ENCODE data around the gene OR5B21. TPM values are rescaled to one million over a fixed set of nuclear protein-coding genes. Genes with fewer than 3 reads are reported as not detected.

The OR5B21 gene
- total RNA-seq, 2 experiments from 2014 or later: not detected

DNA sequence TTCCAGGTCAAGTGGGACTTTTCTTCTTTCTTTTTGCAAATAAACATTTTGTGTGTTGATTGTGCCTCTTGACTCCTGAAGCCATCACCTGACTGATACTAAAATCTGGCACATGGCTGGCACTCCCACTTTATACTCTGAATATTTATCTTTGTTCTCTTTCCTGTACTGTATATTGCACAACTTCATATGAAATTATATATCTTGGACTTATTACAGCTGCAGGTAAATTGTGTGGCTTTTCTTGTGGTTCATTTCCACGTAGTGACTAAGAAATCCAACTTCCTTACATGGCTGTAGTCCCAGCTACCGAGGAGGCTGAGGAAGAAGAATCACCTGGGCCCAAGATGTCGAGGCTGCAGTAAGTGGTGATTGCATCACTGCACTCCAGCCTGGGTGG lies 42.2 kb downstream of the OR5B21 start:
- Mint-ChIP-seq H3K9me3 (peaks cover 3% of the 10 kb centered on the region), H3K27me3 (peaks cover 3% of the 10 kb centered on the region), H3K4me3 (no peak overlapping the region), H3K4me1 (ENCODE audit: low read depth) (no peaks in the 10 kb centered on the region), H3K27ac (no peak overlapping the region), H3K36me3 (ENCODE audit: low read depth) (no peaks in the 10 kb centered on the region)
- TF ChIP-seq, protein P1, sequence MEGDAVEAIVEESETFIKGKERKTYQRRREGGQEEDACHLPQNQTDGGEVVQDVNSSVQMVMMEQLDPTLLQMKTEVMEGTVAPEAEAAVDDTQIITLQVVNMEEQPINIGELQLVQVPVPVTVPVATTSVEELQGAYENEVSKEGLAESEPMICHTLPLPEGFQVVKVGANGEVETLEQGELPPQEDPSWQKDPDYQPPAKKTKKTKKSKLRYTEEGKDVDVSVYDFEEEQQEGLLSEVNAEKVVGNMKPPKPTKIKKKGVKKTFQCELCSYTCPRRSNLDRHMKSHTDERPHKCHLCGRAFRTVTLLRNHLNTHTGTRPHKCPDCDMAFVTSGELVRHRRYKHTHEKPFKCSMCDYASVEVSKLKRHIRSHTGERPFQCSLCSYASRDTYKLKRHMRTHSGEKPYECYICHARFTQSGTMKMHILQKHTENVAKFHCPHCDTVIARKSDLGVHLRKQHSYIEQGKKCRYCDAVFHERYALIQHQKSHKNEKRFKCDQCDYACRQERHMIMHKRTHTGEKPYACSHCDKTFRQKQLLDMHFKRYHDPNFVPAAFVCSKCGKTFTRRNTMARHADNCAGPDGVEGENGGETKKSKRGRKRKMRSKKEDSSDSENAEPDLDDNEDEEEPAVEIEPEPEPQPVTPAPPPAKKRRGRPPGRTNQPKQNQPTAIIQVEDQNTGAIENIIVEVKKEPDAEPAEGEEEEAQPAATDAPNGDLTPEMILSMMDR (IDR thresholded peaks at IDR 0.05): no peak
- ChIA-PET CTCF (no interaction called here), POLR2A (no interaction called here)
- DNase-seq (no peak), ATAC-seq (no peak)
- intact Hi-C loops (cut with micrococcal nuclease): no loop called here

Other genes starting within 250 kb of the OR5B21 start
- gene OR10W1, start 239.8 kb downstream of the OR5B21 start, total RNA-seq: not detected
- gene OR5B17, start 149.0 kb downstream of the OR5B21 start, total RNA-seq: not detected
- not detected for gene OR5B3, start 101.2 kb downstream of the OR5B21 start, total RNA-seq
- not detected for gene OR5B2, start 80.0 kb downstream of the OR5B21 start, total RNA-seq
- gene OR5B12, start 65.9 kb downstream of the OR5B21 start, total RNA-seq: under 1 TPM in 1 of 2 experiments, not detected in 1; 0.14 TPM
- gene LPXN, start 67.8 kb upstream of the OR5B21 start, total RNA-seq: 100 to 1,000 TPM; 139 TPM
- 10 to 100 TPM; 37.2 to 38.0 TPM for gene ZFP91, start 71.0 kb upstream of the OR5B21 start, total RNA-seq
- 1 to 10 TPM; 1.8 to 2.4 TPM for gene CNTF, start 114.6 kb upstream of the OR5B21 start, total RNA-seq
- gene GLYAT, start 223.8 kb upstream of the OR5B21 start, total RNA-seq: not detected